ENCODE results near the gene EPHA6. TPM values are rescaled to one million over a fixed set of nuclear protein-coding genes. Genes with fewer than 3 reads are reported as not detected.

EPHA6 gene
- total RNA-seq, 1 donor from 2014 or later: 64.8 TPM

DNA sequence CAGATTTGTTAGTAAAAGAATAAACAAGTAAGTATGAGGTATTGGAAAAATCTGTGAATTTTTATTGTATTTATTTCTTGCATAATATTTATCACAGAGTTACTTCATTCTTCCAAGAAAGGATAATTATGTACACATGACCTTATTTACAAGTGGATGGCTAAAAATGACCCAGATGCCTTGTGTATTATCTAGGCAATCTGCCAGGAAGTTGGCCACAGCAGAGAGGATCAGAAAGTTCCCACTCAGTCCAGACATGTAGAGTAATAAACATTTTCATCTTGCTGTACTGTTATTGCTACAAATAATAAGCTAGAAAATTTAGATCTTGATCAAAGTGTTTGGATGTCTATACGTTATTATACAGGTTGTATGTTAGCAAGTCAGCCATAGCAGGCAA is 317.1 kb downstream of the EPHA6 start:
- no peak for DNase-seq (ENCODE audit: low spot score in 2 of 2)
- no peak for FAIRE-seq

- DNase-seq (ENCODE audit: low spot score in 2 of 2): no peak
Measured at GRCh38 chr3:97138914-97139541, 324.6 kb downstream of the EPHA6 start.

DNA sequence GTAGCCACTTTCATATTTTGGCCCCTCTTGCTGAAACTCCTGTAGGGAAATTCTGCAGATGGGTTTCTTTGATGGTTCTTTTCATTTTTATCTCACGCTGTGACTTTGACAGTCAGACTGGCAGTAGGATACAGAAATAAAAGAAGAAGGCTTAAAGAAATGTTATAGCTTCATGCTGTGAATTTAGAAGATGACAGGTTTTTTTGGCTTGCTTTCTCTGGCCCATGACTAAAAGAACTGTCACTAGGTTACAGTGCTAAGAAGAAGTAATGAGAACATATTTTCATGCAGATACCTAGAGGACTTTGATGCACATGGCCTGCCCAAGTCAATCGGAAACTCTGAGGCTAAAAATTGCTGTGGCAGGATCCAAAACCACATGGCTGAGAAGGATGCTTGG is 334.5 kb downstream of the EPHA6 start:
- DNase-seq (ENCODE audit: low spot score in 2 of 2) (no peak), FAIRE-seq (no peak)

More at GRCh38 chr3:97138914-97139541, 324.6 kb downstream of the EPHA6 start:
- no peak for FAIRE-seq

DNA sequence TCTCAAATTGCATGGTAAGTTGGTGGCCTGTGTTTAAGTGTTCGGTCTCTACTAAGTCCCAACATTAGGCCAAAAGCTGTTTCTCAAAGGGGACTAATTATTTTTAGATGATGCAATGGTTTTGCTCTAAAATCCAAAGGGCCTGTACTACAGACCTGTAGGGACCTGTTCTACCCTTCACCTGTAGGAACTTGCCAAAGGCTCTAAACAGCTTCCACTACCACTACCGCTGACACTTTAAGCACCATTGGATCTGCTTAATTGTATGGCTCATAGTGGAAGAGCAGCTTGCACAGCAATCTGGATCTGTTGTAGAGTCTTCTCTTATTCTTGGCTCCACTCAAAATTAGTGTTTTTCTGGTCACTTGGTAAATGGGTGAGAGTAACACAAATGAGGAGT is 346.8 kb downstream of the EPHA6 start:
- DNase-seq (ENCODE audit: low spot score in 2 of 2) (no peak), FAIRE-seq (no peak)

- FAIRE-seq (no peak), DNase-seq (ENCODE audit: low spot score in 2 of 2) (no peak)
Measured at GRCh38 chr3:97177242-97177641, 362.8 kb downstream of the EPHA6 start.

DNA sequence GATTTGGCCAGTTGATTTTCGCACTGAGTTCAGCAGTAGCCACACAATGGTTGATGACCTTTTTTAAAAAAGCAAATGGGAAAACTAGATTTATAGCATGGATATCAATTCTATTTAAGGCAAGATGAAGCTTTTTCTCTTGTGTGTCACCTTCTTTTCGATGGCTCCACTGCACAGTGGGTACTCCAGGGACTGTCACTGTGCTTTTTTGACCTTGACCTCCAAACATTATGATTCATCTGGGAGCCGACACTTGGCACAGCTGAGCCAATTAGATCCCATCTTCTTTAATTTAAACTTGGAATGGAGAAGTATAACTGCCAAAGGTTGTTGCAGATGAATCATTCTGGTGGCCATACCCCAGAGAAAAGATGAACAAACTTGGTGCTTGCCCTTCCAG is 367.3 kb downstream of the EPHA6 start:
- no peak for FAIRE-seq

DNA sequence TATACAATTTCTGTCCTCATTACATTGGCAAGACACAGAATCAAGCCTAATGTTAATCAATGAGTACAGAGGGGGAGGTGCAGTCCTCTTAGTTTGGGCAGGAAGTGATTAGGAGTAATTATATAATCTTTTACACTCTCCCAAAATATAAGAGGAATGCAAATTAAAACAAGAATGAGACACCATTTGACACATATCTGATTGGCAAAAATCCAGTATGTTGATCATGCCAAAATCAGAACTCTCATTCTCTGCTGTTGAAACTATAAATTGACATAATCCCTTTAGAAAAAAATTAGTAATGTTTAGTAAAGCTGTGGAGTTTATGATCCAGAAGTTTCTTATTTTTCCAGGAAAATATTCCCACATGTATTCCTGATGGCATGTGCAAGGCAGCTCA is 373.4 kb downstream of the EPHA6 start:
- no peak for FAIRE-seq
- no peak for DNase-seq (ENCODE audit: low spot score in 2 of 2)

More for the DNA sequence above, 367.3 kb downstream of the EPHA6 start:
- DNase-seq (ENCODE audit: low spot score in 2 of 2): no peak

- no peak for DNase-seq (ENCODE audit: low spot score in 2 of 2)
- no peak for FAIRE-seq
Measured at GRCh38 chr3:97189835-97190234, 375.4 kb downstream of the EPHA6 start.

DNA sequence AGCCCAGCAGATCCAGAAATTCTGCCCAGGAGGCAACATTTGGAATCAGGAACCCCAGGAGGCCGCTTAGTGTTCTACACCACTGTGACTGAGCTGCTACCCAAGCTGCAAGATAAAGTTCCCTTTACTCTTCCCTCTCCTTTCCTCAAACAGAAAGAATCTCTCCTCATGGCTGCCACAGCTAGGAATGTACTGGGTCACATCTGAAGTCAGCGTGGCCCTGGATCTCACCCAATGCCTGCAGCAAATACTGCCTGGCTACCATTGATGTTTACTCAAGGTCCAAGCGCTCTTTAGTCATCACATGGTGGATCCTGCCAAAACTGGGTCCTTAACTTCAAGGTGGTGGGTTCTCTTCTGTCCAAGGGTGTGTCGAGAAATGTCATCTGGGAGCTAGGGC is 382.7 kb downstream of the EPHA6 start:
- FAIRE-seq (no peak), DNase-seq (ENCODE audit: low spot score in 2 of 2) (no peak)

GRCh38 chr3:97197830-97198229 is 383.4 kb downstream of the EPHA6 start:
- FAIRE-seq: no peak
- DNase-seq (ENCODE audit: low spot score in 2 of 2): no peak

DNA sequence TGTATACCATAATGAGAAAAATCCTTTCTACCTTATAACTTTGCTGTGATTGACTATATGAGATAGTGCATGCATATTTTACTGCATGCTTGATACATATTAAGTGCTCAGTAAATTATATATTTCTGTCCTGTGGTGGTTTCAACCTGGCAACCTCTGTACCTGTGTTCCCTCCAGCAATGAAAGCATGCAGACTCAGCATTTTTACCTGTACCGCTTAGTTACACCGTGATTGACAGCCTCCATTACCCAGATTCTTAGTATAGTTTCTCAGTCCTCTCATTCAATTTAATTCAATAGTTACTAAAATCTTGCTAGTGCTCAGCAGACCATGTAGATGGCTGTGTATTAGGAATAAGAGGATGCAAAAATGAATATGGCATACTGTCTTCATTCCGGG is 386.0 kb downstream of the EPHA6 start:
- DNase-seq (ENCODE audit: low spot score in 2 of 2): no peak
- no peak for FAIRE-seq

DNA sequence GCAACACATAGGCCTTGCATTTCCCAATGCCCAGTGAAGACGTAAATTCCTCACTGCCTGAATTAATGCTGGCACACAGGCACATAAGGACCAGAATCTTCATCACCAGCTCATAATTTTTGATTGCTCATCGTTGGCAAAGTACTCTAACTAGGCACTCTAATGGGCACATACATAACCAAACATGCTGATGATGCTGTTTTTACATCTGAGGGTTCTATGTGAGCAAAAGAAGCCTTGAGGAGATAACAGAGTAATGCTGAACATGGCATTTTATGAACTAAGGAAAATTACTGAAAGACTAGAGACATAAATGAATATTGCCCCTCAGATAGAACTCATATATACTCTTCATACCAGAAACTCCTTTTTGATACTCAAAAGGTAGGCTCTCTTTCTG is 387.4 kb downstream of the EPHA6 start:
- DNase-seq (ENCODE audit: low spot score in 2 of 2) (no peak), FAIRE-seq (no peak)

GRCh38 chr3:97228966-97229365 is 414.6 kb downstream of the EPHA6 start:
- no peak for DNase-seq (ENCODE audit: low spot score in 2 of 2)
- FAIRE-seq: no peak

DNA sequence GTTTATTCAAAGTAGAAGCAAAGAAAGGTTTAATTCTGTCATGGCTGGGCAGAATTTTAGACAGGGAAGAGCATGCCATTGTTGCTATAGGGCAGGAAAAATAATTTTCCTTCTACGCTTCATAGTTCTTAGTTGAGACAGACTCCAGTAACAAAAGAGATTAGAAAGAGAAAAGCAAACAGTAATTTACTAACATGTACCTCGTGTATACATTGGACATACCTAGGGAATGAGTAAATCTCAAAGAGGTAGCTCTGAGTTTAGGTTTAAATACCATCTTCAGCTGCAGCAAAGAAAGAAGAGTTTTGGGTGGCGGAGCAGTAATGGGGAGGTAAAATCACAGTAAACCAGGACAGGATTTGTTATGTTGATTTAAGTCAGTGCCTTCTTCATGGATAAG is 416.1 kb downstream of the EPHA6 start:
- FAIRE-seq (no peak), DNase-seq (ENCODE audit: low spot score in 2 of 2) (no peak)

- no peak for FAIRE-seq
Measured at GRCh38 chr3:97232393-97233034, 418.1 kb downstream of the EPHA6 start.

GRCh38 chr3:97235179-97235578 is 420.8 kb downstream of the EPHA6 start:
- FAIRE-seq (no peak), DNase-seq (ENCODE audit: low spot score in 2 of 2) (no peak)

More at GRCh38 chr3:97232393-97233034, 418.1 kb downstream of the EPHA6 start:
- no peak for DNase-seq (ENCODE audit: low spot score in 2 of 2)

DNA sequence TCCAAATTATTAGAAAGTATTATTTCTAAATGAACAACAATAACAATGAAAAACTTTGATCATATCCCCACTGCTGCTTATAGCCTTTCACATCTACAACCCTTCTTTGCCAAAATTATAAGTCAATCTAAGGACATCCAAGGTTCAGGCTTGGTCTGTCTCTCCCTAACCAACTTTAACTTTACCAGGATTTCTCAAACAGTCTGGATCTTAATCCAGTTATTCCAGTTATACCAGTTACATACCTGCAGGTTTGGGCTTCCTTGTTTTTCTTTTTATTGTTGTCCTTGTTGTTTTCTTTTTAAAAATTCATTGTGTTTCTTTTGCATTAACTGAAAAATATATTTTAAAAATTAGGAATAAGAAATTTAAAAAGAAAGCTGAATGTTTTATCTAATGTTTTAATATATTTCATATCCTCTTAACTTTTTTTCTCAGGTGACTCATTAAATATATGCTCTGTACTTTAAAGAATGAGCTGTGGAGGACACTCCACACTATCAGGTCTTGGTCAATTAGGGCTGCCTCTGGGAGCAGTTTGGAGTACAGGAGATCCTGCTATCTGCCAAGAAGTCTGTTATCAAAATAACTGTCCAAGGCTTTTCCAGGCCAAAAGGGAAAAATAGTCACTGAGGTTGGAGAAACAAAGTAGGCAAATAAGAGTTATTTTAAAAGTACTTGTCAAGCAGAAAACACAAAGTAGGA is 421.4 kb downstream of the EPHA6 start:
- FAIRE-seq (peak; percentile 31), DNase-seq (ENCODE audit: low spot score in 2 of 2) (no peak)

DNA sequence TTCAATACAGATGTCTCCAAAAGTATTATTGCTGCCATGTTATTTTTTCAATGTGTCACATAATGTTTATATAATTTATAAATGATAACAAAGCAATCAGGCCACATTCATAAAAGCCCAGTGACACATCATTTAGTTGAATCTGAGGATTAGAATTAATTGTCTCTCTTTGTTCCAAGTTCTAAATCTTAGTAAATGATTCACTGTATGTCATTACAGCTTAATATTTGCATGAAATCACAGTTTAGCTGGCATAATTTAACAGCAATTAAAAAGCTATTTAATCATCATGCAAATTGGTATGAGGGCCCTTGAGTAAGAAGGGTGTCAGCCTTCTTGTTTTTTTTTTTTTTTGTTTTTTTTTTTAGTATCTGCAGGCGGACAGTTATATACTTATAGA is 427.0 kb downstream of the EPHA6 start:
- DNase-seq (ENCODE audit: low spot score in 2 of 2) (no peak), FAIRE-seq (no peak)

GRCh38 chr3:97245201-97245910 is 431.0 kb downstream of the EPHA6 start:
- FAIRE-seq: no peak
- no peak for DNase-seq (ENCODE audit: low spot score in 2 of 2)

- no peak for FAIRE-seq
- DNase-seq (ENCODE audit: low spot score in 2 of 2): no peak
Measured at GRCh38 chr3:97256060-97256459, 441.7 kb downstream of the EPHA6 start.

Measured in frontal cortex (tissue), 4 donors.